A172 (cell line): ENCODE data around the gene ZIC4. TPM values are rescaled to one million over a fixed set of nuclear protein-coding genes. Genes with fewer than 3 reads are reported as not detected.
A peak's percentile ranks its signal among the peaks of the same experiment; 100 is the strongest.

Experiments
- DNase-seq: peaks from one replicate; pipeline ENCODE4 v3.0.0-alpha.2; 2015; ENCODE audit warnings: low spot score
- total RNA-seq: library from RNA; depleted of rRNA; stranded (reverse); fragments of >200 nt; shearing (Covaris generic); gene quantifications from 2 replicates; pipeline ENCODE4 v1.2.3, GENCODE V29; 2014; rRNA removed

ZIC4 gene
- 1.4 and 5.2 TPM in 2 replicates for total RNA-seq

GRCh38 chr3:147406028-147406931, at the start of gene ZIC4:
ZIC4 (minus strand) TSS chr3:147406543; CDS start chr3:147402797, 3,746 bp downstream.
- DNase-seq: peak; percentile 76

- no peak for DNase-seq
Measured at GRCh38 chr3:147449669-147450068, 43.3 kb upstream of the ZIC4 start.

GRCh38 chr3:147447224-147447623, 40.9 kb upstream of the ZIC4 start:
- DNase-seq: no peak

- no peak for DNase-seq
Measured at GRCh38 chr3:147431751-147432150, 25.4 kb upstream of the ZIC4 start.

GRCh38 chr3:147428754-147429153, 22.4 kb upstream of the ZIC4 start:
- no peak for DNase-seq

GRCh38 chr3:147428326-147428725, 22.0 kb upstream of the ZIC4 start:
- DNase-seq: no peak

- DNase-seq: no peak
Measured at GRCh38 chr3:147427746-147428145, 21.4 kb upstream of the ZIC4 start.

GRCh38 chr3:147426931-147427330, 20.6 kb upstream of the ZIC4 start:
- no peak for DNase-seq

- DNase-seq: no peak
Measured at GRCh38 chr3:147425388-147425850, 19.1 kb upstream of the ZIC4 start.

GRCh38 chr3:147424581-147425387, 18.4 kb upstream of the ZIC4 start:
- no peak for DNase-seq

- no peak for DNase-seq
Measured at GRCh38 chr3:147423798-147424580, 17.6 kb upstream of the ZIC4 start.

GRCh38 chr3:147423537-147423797, 17.1 kb upstream of the ZIC4 start:
- no peak for DNase-seq

GRCh38 chr3:147422601-147423536, 16.5 kb upstream of the ZIC4 start:
- DNase-seq: no peak

- DNase-seq: no peak
Measured at GRCh38 chr3:147422196-147422595, 15.9 kb upstream of the ZIC4 start.

- no peak for DNase-seq
Measured at GRCh38 chr3:147421184-147421912, 15.0 kb upstream of the ZIC4 start.

GRCh38 chr3:147420353-147421183, 14.2 kb upstream of the ZIC4 start:
- no peak for DNase-seq

GRCh38 chr3:147419781-147420224, 13.5 kb upstream of the ZIC4 start:
- no peak for DNase-seq

- peak; percentile 65 for DNase-seq
Measured at GRCh38 chr3:147418808-147419701, 12.7 kb upstream of the ZIC4 start.
